ENCODE measurements around the gene PDCD1. TPM values are rescaled to one million over a fixed set of nuclear protein-coding genes. Genes with fewer than 3 reads are reported as not detected.

Gene PDCD1
- total and polyA plus RNA-seq, 2 of the 13 experiments (the other 11 are each of a cell fraction or from before 2014, with no cell fraction given), result 0.04 TPM; not detected in 1

DNA sequence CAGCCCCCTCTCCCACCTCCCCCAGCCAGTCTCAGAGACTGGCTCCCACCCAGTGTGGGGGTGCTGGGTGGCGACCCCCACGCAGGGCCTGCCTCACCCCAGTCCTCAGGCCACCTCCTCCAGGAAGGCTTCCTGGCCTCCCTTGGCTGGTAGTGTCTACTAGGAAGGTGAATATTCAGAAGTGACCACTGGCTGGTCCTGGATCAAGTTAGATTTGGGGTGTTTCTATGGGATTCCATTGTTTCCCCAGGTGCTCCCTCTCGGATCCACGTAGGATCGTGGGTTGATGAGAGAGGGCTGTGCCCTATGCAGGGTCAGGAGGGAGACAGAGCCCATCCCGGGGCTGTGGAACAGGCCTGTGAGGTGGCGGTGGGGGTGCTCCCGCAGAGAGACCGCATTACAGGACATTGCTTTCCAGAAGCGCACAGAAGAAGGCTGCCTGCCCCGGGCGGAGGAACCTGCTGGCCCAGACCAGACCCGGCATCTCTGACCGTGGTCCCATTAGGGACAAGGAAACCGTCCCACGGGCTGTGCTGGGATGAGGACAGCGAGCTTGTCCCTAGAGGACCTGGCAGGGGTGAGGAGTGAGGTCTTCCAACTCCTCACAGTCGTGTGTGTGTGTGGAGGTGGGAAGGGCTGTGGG lies 3.3 kb downstream of the PDCD1 start (continued):
- TF ChIP-seq ZFX (CRISPR knock-in tag; IDR thresholded peaks at IDR 0.05; ENCODE audit: low read depth) (no peak), YEATS4 (CRISPR knock-in tag; IDR thresholded peaks at IDR 0.05; ENCODE audit: borderline replicate concordance) (no peak), ZFP36 (IDR thresholded peaks at IDR 0.05; ENCODE audit: borderline replicate concordance, low read depth, low read length, partially characterized antibody) (peak; percentile 22), NBN (conservative IDR thresholded peaks at IDR 0.05) (no peak), ZNF674 (CRISPR knock-in tag; IDR thresholded peaks at IDR 0.05; ENCODE audit: low read depth) (no peak), ZNF629 (CRISPR knock-in tag; conservative IDR thresholded peaks at IDR 0.05) (no peak), GATA4 (IDR thresholded peaks at IDR 0.05; ENCODE audit: borderline replicate concordance, low read depth) (no peak), ARID4A (CRISPR knock-in tag; IDR thresholded peaks at IDR 0.05; ENCODE audit: borderline replicate concordance) (no peak), MZF1 (CRISPR knock-in tag; IDR thresholded peaks at IDR 0.05; ENCODE audit: borderline replicate concordance) (no peak), ZSCAN25 (CRISPR knock-in tag; IDR thresholded peaks at IDR 0.05) (0 out of 2 replicates have a peak, but pooled peaks have one; percentile 43), POGZ (CRISPR knock-in tag; IDR thresholded peaks at IDR 0.05) (no peak)
